GM10248 (cell line): ENCODE results near the gene NDOR1.

ENCODE experiments used
- CTCF ChIA-PET: fragments of 300-600 bp; sonication (Branson Sonifier 250); formaldehyde crosslinking; extraction: SDS; loops from one replicate; lab custom pipeline; 2021; ENCODE audit warnings: antibody characterized with exemption; lab: Yijun Ruan, JAX
- POLR2A ChIA-PET: fragments of 350-650 bp; sonication (Branson Sonifier 250); formaldehyde crosslinking; extraction: SDS; loops from one replicate; lab custom pipeline; 2020; ENCODE audit warnings: antibody characterized with exemption; lab: Yijun Ruan, JAX
- DNase-seq: peaks from one replicate; pipeline ENCODE4 v3.0.0; 2012; ENCODE audit errors: extremely low spot score
- CTCF ChIP-seq: IDR thresholded peaks from 2 replicates; pipeline ENCODE4 v1.5.1; 2012; ENCODE audit warnings: mild to moderate bottlenecking, low read depth; ENCODE audit errors: extremely low read depth, missing control alignments, control extremely low read depth

Gene NDOR1

DNA sequence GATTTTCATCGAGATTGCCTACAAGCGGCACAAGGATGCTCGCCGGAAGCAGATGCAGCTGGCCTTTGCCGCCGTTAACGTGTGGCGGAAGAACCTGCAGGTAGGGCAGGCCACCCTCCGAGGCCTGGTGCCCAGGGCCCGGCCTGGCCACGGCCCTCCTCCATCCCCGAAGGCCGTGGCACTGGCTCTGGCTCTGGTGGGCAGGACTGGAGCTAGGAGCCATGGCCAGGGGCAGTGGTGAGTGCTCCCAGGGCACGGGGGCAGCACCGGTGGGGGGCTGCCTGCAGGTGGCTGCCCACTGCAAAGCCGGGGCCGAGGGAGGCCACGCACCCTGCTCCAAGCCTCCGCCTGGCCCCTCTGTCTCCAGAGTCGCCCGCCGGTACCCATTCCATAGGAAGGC lies 41.7 kb upstream of the NDOR1 start:
- TF ChIP-seq CTCF: no peak
- ChIA-PET CTCF (no interaction called here), POLR2A (no interaction called here)
- DNase-seq: no peak

GRCh38 chr9:137164370-137165249 lies 40.9 kb upstream of the NDOR1 start:
- ChIA-PET CTCF (no interaction called here), POLR2A (no interaction called here)
- TF ChIP-seq CTCF: no peak
- DNase-seq: no peak

DNA sequence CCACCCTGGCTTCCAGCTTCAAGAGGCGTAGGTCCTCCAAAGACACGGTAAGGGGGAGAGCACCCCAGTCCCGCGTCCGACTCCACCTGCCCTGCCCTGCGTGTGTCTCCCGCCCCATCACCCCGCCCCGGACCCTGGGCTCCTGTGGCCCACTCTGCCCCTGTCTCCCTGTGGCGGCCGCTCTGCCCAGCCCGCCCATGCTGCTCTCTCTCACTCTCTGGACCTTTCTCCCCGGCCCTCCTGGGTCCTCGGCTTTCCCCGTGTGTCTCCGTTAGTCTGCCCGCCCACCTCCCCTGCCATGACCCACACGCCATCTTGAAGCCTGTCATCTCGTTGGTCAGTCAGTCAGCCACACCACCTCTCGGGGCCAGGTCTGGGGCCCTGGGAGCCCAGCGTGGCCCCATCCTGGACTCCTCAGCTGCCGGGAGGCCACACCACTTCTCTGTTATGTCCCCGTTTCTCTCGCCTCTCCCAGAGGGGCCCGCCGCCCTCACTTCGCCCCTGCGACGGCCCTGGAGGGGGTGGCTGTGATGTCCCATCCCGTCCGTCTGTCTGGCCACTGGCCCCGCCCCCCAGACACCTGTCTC lies 40.2 kb upstream of the NDOR1 start:
- CTCF ChIA-PET: interaction anchor here (1.4 kb wide), 2 partner anchors 26 to 27 kb away, joined by 3 read pairs; partner anchors contain the start of gene GRIN1
- POLR2A ChIA-PET: no interaction called here
- DNase-seq: no peak
- TF ChIP-seq CTCF: no peak

DNA sequence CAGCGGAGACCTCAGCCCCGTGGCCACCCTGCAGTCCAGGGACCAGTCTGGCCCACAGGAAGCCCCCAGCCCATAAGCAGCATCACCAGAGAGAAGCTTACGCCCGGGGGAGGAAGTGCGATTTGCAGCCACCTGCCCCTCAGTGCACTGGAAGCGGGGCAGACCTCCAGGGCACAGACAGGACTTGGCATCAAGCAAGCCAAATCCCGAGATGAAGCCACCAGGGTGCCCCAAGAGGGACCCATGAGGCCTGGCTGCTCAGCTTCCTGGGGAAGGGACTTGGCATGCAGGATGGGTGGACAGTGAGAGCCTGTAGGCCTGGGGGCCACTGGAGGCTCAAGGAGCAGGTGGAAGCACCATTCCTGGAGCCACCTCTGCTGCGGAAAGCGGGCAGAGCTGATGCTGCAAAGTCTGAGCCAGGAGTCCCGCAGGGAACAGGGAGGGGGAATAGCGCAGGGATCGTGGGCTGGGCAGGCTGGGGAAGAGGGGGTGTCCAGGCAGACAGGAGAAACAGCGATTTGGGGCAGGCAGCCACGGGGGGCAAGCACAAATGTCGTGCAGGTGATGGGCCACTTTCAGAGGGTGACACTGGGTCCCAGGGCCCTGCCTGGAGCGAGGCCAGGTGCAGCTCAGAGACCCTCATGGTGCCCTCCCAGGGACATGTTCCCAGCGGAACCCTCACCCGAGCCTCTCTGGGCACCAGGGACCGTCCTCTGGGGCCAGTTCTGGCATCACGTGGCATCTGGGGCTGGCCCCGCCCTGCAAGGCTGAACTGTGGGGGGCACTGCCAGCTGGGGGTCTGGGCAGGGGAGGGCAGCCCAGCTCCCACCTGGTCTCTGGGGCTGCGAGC lies 38.9 kb upstream of the NDOR1 start:
- POLR2A ChIA-PET: no interaction called here
- DNase-seq: no peak
- CTCF ChIA-PET: interaction anchor here (1.0 to 1.4 kb wide), 6 partner anchors 8 to 70 kb away, joined by 3 read pairs; partner anchors contain the start of genes GRIN1 and SSNA1
- TF ChIP-seq CTCF: no peak

GRCh38 chr9:137167277-137167746 lies 38.2 kb upstream of the NDOR1 start:
- CTCF ChIA-PET: interaction anchor here (1.0 to 1.2 kb wide), 3 partner anchors 9 to 69 kb away, joined by 3 to 4 read pairs (median 3); partner anchors contain the start of gene SSNA1
- POLR2A ChIA-PET: no interaction called here
- no peak for TF ChIP-seq CTCF
- DNase-seq: no peak
